ENCODE data around the gene PTX4. TPM values are rescaled to one million over a fixed set of nuclear protein-coding genes. Genes with fewer than 3 reads are reported as not detected.

The PTX4 gene
- total RNA-seq, 1 donor from 2014 or later = not detected

GRCh38 chr16:1510941-1511351, 22.2 kb upstream of the PTX4 start:
- Histone ChIP-seq H3K27ac (no peak overlapping the region), H3K9me3 (peaks cover 9% of the 10 kb centered on the region), H3K36me3 (peaks cover 42% of the 10 kb centered on the region), H3K27me3 (ENCODE audit: low read depth) (no peaks in the 10 kb centered on the region), H3K4me3 (no peak overlapping the region), H3K4me1 (peaks cover 28% of the 10 kb centered on the region)
- DNase-seq = no peak
- TF ChIP-seq CTCF (IDR thresholded peaks at IDR 0.05) = no peak
- no peak for ATAC-seq
- intact Hi-C loops (cut with DNase I) = no loop called here

DNA sequence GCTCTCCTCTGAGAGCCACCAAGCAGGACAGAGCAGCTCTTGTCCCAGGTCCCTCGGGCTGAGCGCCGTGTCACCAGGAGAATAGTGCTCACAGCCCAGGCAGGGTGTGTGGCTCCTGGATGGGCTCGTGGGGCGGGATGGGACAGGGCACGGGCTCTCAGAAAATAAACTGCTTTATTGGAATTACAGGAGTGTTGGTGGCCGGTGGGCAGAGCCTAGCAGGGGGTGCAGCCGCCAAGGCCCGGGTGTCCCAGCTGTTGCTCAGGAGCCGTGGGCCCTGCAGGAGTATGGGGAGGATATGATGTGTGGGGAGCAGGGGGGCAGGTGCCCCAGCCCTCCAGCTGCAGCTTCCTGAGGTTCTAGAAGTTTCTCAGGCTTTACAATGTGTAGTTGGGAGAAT, 21.5 kb upstream of the PTX4 start:
- Histone ChIP-seq H3K27me3 (ENCODE audit: low read depth) (no peaks in the 10 kb centered on the region), H3K36me3 (peaks cover 41% of the 10 kb centered on the region), H3K9me3 (peaks cover 9% of the 10 kb centered on the region), H3K4me3 (no peak overlapping the region), H3K4me1 (peaks cover 28% of the 10 kb centered on the region), H3K27ac (peak overlapping the region; percentile 74)
- intact Hi-C loops (cut with DNase I) = no loop called here
- ATAC-seq (no peak), DNase-seq (no peak)
- no peak for TF ChIP-seq CTCF (IDR thresholded peaks at IDR 0.05)

GRCh38 chr16:1509307-1510221, 20.8 kb upstream of the PTX4 start:
- Histone ChIP-seq H3K4me1 (peaks cover 28% of the 10 kb centered on the region), H3K27ac (peak overlapping the region; percentile 74), H3K36me3 (peaks cover 36% of the 10 kb centered on the region), H3K9me3 (peaks cover 4% of the 10 kb centered on the region), H3K27me3 (ENCODE audit: low read depth) (no peaks in the 10 kb centered on the region), H3K4me3 (no peak overlapping the region)
- TF ChIP-seq CTCF (IDR thresholded peaks at IDR 0.05) = no peak
- ATAC-seq (peak; percentile 19 to 40), DNase-seq (no peak)
- intact Hi-C loops (cut with DNase I) = no loop called here

DNA sequence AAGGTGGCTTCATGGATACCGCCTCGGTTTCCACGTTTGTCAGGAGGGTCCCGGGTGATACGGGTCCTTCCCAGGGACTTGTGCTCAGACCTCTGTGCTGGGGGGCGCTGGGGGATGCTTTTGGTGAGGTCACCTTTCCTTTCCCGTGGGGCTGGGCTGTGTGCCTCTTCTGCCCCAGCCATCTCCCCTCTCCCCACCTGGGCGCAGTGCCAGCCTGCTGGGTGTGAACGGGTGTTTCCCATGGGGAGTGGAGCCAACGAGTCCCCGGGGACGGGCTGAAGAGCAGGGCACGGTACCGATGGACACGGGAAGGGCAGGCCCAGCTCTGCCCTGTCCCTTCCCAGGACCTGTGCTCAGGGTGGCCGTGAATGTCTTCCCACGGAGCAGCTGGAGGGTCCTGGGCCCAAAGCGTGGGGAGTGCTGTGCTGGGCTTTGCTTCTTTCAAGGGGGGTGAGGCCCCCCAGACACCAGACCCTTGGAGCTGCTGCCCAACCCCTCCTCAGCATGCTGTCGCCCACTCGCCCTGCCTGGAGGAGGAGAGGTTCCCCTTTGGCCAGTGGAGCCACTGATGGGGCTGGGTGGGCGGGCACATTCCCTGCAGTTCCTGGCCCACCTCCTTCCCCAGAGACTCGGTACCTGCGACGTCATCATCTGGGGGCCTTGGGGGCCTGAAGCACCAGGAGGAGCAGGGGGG, 19.9 kb upstream of the PTX4 start:
- Histone ChIP-seq H3K27ac (peak overlapping the region; percentile 74), H3K9me3 (no peaks in the 10 kb centered on the region), H3K4me1 (peaks cover 28% of the 10 kb centered on the region), H3K27me3 (ENCODE audit: low read depth) (no peaks in the 10 kb centered on the region), H3K36me3 (peaks cover 40% of the 10 kb centered on the region), H3K4me3 (no peak overlapping the region)
- no peak for TF ChIP-seq CTCF (IDR thresholded peaks at IDR 0.05)
- ATAC-seq (no peak), DNase-seq (no peak)
- intact Hi-C loops (cut with DNase I) = no loop called here

GRCh38 chr16:1506494-1507213, 17.9 kb upstream of the PTX4 start:
- ATAC-seq (no peak), DNase-seq (no peak)
- no peak for TF ChIP-seq CTCF (IDR thresholded peaks at IDR 0.05)
- no peak overlapping the region for H3K4me3 ChIP-seq
- peaks cover 27% of the 10 kb centered on the region for H3K4me1 ChIP-seq
- H3K27me3 ChIP-seq (ENCODE audit: low read depth) = no peaks in the 10 kb centered on the region
- H3K9me3 ChIP-seq = no peaks in the 10 kb centered on the region
- H3K27ac ChIP-seq = no peak overlapping the region
- H3K36me3 ChIP-seq = peaks cover 59% of the 10 kb centered on the region
- intact Hi-C loops (cut with DNase I) = no loop called here

Measured in lower lobe of right lung (tissue), 2 donors.